K562 (cell line): ENCODE results near the gene GLRX2. TPM values are rescaled to one million over a fixed set of nuclear protein-coding genes. Genes with fewer than 3 reads are reported as not detected.
A peak's percentile ranks its signal among the peaks of the same experiment; 100 is the strongest.

Experiments used
- BRD4 ChIP-seq: fragments of 200-600 bp; sonication (generic); IDR thresholded peaks from 2 replicates; pipeline ENCODE4 v1.6.1; 2017; ENCODE audit warnings: inconsistent platforms
- CCNT2 ChIP-seq: IDR thresholded peaks from 2 replicates; pipeline ENCODE4 v1.6.1; 2011; ENCODE audit warnings: borderline replicate concordance, low read depth, mild to moderate bottlenecking, moderate library complexity, mixed read lengths, low read length; ENCODE audit not compliant: insufficient read length; ENCODE audit errors: extremely low read depth
- CHCHD3 ChIP-seq: fragments of 250-450 bp; sonication (Bioruptor Pico); IDR thresholded peaks from 2 replicates; pipeline ENCODE4 v2.1.2; 2022; ENCODE audit warnings: mild to moderate bottlenecking
- E2F3 ChIP-seq: fragments of 250-450 bp; sonication (Bioruptor Pico); IDR thresholded peaks from 2 replicates; pipeline ENCODE4 v1.4.0; 2020; ENCODE audit warnings: mild to moderate bottlenecking
- ELF2 ChIP-seq: fragments of 250-450 bp; sonication (Bioruptor Pico); IDR thresholded peaks from 2 replicates; pipeline ENCODE4 v1.5.0; 2021; ENCODE audit warnings: mild to moderate bottlenecking
- FOXP1 ChIP-seq: sonication (generic); formaldehyde crosslinking; IDR thresholded peaks from 2 replicates; pipeline ENCODE4 v1.8.0; 2022; ENCODE audit warnings: mild to moderate bottlenecking, missing genetic modification reagents
- HNRNPK ChIP-seq: fragments of 200-400 bp; formaldehyde crosslinking; IDR thresholded peaks from one replicate; pipeline ENCODE4 v1.6.1; 2018; ENCODE audit warnings: mild to moderate bottlenecking, low read depth, low read length; ENCODE audit not compliant: poor library complexity, severe bottlenecking
- MAFK ChIP-seq: IDR thresholded peaks from 2 replicates; pipeline ENCODE4 v1.6.1; 2011; ENCODE audit warnings: low read length, improper control_type of control experiment
- MBD2 ChIP-seq: sonication (generic); IDR thresholded peaks from 2 replicates; pipeline ENCODE4 v1.6.1; 2016; ENCODE audit warnings: low read depth, borderline replicate concordance
- MED1 ChIP-seq: sonication (generic); formaldehyde crosslinking; IDR thresholded peaks from 2 replicates; pipeline ENCODE4 v1.8.1; 2023; ENCODE audit warnings: missing genetic modification reagents, borderline replicate concordance
- MEF2A ChIP-seq: IDR thresholded peaks from 2 replicates; pipeline ENCODE4 v1.6.1; 2011; ENCODE audit warnings: low read depth, mild to moderate bottlenecking, low read length, moderate library complexity; ENCODE audit not compliant: control insufficient read depth
- RBM34 ChIP-seq: fragments of 200-400 bp; formaldehyde crosslinking; IDR thresholded peaks from 2 replicates; pipeline ENCODE4 v1.6.1; 2018; ENCODE audit warnings: low read length, borderline replicate concordance; ENCODE audit not compliant: insufficient read depth
- SAFB ChIP-seq: fragments of 200-400 bp; formaldehyde crosslinking; IDR thresholded peaks from 2 replicates; pipeline ENCODE4 v1.6.1; 2017; ENCODE audit warnings: low read depth, low read length, borderline replicate concordance
- SMAD4 ChIP-seq: fragments of 250-450 bp; sonication (Bioruptor Pico); conservative IDR thresholded peaks from 2 replicates; pipeline ENCODE4 v1.8.0; 2021; ENCODE audit warnings: inconsistent platforms, mild to moderate bottlenecking, moderate library complexity
- SREBF1 ChIP-seq: fragments of 150-350 bp; IDR thresholded peaks from 2 replicates; pipeline ENCODE4 v1.6.1; 2014; ENCODE audit warnings: antibody characterized with exemption, low read depth, low read length, borderline replicate concordance
- YBX1 ChIP-seq: fragments of 450-650 bp; IDR thresholded peaks from 2 replicates; pipeline ENCODE4 v1.7.1; 2016; ENCODE audit warnings: mild to moderate bottlenecking
- ZZZ3 ChIP-seq: fragments of 450-650 bp; IDR thresholded peaks from 2 replicates; pipeline ENCODE4 v1.6.1; 2016; ENCODE audit warnings: antibody characterized with exemption, mild to moderate bottlenecking, moderate library complexity
- polyA plus RNA-seq, 8 experiments: library from polyadenylated mRNA; depleted of rRNA in 4 of 8; stranded (reverse) in 5 of 8; unstranded in 3 of 8; fragments of >200 nt; fragmentation: Nextera tagmentation in 2 of 8; fragmentation: Illumina TruSeq in 1 of 8; extraction: Ambion mirVana in 2 of 8; extraction: Trizol in 1 of 8; gene quantifications; 2 replicates each; pipeline versions ENCODE4 v1.2.1 to v1.2.3, GENCODE V29; 2011 to 2014; ENCODE audit warnings: inconsistent platforms in 1 of 8, missing spikeins in 1 of 8
- total RNA-seq, 7 experiments: library from RNA; depleted of rRNA in 6 of 7; stranded (reverse); fragments of >200 nt in 6 of 7; fragmentation: Illumina TruSeq in 2 of 7; extraction: Trizol in 2 of 7; gene quantifications; 2 replicates each; pipeline versions ENCODE4 v1.2.1 to v1.2.3, GENCODE V29; 2011 to 2021; ENCODE audit warnings: low replicate concordance in 1 of 7
- TF ChIP-seq, protein P1 (sequence below): fragments of 450-650 bp; conservative IDR thresholded peaks from 2 replicates; pipeline ENCODE4 v1.6.1; 2016; ENCODE audit warnings: missing genetic modification characterization, low read depth, mild to moderate bottlenecking, control low read depth, missing compliant biosample characterization
- TF ChIP-seq, protein P2 (sequence below): sonication (generic); formaldehyde crosslinking; IDR thresholded peaks from 2 replicates; pipeline ENCODE4 v1.8.1; 2023; ENCODE audit warnings: missing genetic modification reagents, mild to moderate bottlenecking, borderline replicate concordance
- TF ChIP-seq, protein P3 (sequence below): fragments of 450-650 bp; IDR thresholded peaks from 2 replicates; pipeline ENCODE4 v1.6.1; 2016; ENCODE audit warnings: antibody characterized with exemption

The GLRX2 gene
- total and polyA plus RNA-seq, 9 of the 15 experiments (the other 6 are each of a cell fraction or from before 2014, with no cell fraction given): 13.3 to 82.6 (median 55.1) TPM

DNA sequence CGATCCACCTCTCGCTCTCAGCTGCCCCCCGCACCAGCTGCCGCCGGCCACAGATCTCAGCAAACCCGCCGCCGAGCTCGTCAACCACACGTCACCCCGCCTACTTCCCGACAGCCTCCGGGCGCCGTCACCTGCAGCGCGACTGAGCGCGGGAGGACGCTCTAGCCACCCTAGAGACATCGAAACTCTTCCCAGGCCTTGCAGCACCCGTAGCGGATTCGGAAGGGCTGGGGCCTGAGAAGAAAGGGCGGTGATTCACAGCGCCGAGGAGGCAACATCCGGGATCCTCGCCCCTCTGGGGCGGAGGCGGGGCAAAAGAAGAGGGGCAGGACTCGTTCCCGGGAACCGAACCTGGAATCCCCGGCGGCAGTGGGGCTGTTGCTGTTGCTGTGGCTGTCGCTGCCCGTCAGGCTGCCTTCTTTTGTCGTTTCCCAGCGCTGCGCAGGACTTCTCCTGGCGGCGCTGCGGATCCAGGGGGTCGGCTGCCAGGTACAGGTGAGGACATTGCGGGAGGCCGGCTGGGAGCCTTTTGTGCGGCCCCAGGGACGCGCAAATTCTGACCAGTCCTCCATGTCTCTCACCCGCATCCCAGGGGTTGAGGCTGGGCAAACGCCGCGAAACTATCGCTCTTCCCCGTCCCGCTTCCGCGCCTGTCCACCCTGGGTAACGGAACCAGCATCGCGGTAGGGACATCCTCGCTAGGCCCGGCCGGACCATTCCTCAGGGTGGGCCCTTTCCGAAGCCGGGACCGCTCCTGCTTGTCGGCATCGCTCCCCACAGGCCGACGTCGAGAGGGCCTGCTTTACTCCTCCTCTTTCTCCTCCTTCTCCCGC is 45.7 kb downstream of the GLRX2 start, which contains the start of the genes RO60 and UCHL5 (continued):
- TF ChIP-seq ELF2 (CRISPR knock-in tag) (peak; percentile 54; the same call in 1 of the 2 replicates), RBM34 (no peak), HNRNPK (peak; percentile 72), MED1 (CRISPR knock-in tag) (no peak), SAFB (0 out of 2 replicates have a peak, but pooled peaks have one; percentile 2), CCNT2 (peak; percentile 97), SREBF1 (no peak), MAFK (peak; percentile 17; the same call in 1 of the 2 replicates), FOXP1 (CRISPR knock-in tag) (peak; percentile 70), MEF2A (peak; percentile 41; the same call in 1 of the 2 replicates), ZZZ3 (peak; percentile 96), E2F3 (peak; percentile 95), MBD2 (peak; percentile 93), YBX1 (no peak), CHCHD3 (CRISPR knock-in tag) (peak; percentile 82; the same call in 1 of the 2 replicates), SMAD4 (peak; percentile 86), BRD4 (peak; percentile 15; the same call in 1 of the 2 replicates)
- TF ChIP-seq, protein P1, sequence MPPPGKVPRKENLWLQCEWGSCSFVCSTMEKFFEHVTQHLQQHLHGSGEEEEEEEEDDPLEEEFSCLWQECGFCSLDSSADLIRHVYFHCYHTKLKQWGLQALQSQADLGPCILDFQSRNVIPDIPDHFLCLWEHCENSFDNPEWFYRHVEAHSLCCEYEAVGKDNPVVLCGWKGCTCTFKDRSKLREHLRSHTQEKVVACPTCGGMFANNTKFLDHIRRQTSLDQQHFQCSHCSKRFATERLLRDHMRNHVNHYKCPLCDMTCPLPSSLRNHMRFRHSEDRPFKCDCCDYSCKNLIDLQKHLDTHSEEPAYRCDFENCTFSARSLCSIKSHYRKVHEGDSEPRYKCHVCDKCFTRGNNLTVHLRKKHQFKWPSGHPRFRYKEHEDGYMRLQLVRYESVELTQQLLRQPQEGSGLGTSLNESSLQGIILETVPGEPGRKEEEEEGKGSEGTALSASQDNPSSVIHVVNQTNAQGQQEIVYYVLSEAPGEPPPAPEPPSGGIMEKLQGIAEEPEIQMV (tag): no peak
- TF ChIP-seq, protein P2, sequence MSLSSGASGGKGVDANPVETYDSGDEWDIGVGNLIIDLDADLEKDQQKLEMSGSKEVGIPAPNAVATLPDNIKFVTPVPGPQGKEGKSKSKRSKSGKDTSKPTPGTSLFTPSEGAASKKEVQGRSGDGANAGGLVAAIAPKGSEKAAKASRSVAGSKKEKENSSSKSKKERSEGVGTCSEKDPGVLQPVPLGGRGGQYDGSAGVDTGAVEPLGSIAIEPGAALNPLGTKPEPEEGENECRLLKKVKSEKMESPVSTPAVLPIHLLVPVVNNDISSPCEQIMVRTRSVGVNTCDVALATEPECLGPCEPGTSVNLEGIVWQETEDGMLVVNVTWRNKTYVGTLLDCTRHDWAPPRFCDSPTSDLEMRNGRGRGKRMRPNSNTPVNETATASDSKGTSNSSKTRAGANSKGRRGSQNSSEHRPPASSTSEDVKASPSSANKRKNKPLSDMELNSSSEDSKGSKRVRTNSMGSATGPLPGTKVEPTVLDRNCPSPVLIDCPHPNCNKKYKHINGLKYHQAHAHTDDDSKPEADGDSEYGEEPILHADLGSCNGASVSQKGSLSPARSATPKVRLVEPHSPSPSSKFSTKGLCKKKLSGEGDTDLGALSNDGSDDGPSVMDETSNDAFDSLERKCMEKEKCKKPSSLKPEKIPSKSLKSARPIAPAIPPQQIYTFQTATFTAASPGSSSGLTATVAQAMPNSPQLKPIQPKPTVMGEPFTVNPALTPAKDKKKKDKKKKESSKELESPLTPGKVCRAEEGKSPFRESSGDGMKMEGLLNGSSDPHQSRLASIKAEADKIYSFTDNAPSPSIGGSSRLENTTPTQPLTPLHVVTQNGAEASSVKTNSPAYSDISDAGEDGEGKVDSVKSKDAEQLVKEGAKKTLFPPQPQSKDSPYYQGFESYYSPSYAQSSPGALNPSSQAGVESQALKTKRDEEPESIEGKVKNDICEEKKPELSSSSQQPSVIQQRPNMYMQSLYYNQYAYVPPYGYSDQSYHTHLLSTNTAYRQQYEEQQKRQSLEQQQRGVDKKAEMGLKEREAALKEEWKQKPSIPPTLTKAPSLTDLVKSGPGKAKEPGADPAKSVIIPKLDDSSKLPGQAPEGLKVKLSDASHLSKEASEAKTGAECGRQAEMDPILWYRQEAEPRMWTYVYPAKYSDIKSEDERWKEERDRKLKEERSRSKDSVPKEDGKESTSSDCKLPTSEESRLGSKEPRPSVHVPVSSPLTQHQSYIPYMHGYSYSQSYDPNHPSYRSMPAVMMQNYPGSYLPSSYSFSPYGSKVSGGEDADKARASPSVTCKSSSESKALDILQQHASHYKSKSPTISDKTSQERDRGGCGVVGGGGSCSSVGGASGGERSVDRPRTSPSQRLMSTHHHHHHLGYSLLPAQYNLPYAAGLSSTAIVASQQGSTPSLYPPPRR (CRISPR knock-in tag): peak; percentile 46; the same call in 1 of the 2 replicates
- TF ChIP-seq, protein P3, sequence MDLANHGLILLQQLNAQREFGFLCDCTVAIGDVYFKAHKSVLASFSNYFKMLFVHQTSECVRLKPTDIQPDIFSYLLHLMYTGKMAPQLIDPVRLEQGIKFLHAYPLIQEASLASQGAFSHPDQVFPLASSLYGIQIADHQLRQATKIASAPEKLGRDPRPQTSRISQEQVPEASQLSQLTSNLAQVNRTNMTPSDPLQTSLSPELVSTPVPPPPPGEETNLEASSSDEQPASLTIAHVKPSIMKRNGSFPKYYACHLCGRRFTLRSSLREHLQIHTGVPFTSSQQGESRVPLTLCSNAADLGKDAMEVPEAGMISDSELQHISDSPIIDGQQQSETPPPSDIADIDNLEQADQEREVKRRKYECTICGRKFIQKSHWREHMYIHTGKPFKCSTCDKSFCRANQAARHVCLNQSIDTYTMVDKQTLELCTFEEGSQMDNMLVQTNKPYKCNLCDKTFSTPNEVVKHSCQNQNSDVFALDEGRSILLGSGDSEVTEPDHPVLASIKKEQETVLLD: peak; percentile 63; the same call in 1 of the 2 replicates
